Measurements from ENCODE around the gene ACP2.
A peak's percentile ranks its signal among the peaks of the same experiment; 100 is the strongest.

- TF ChIP-seq EZH2 (optimal IDR thresholded peaks at IDR 0.05; ENCODE audit: low read depth, low read length) (no peak), CTCF (IDR thresholded peaks at IDR 0.05; ENCODE audit: low read length) (peak; percentile 50)
Observed at GRCh38 chr11:47259232-47259977, 10.8 kb upstream of the ACP2 start.
